GM18868 (cell line): ENCODE results near the gene ALDH6A1.

Experiments
- ATAC-seq: cut with Tn5 transposase; IDR thresholded peaks from one replicate; pipeline ENCODE4 v1.9.1; 2021; ENCODE audit warnings: mild to moderate bottlenecking, moderate library complexity; ENCODE audit not compliant: unreplicated experiment

Gene ALDH6A1

DNA sequence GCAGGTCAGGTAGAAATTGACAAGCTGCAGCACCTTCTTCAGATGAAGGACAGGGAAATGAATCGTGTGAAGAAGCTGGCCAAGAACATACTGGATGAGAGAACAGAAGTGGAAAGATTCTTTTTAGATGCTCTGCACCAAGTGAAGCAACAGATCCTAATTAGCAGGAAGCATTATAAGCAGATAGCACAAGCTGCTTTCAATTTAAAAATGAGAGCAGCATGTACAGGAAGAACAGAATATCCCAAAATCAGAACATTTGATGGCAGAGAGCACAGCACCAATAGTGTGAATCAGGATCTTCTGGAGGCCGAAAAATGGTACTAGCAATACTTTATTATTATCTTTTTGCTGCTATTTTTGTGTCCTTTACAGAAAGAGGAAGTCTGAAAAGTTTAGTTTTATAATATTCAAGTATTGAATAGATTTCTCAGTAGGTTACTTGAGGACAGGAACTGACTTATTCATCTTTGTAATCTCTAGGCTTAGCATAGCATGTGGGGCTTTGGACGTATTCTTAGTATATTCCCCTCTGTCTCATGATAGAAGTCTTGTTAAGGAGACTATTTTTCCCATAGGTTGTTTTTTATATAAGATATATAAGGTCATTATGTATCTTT lies 34.3 kb downstream of the ALDH6A1 start:
- ATAC-seq = no peak

DNA sequence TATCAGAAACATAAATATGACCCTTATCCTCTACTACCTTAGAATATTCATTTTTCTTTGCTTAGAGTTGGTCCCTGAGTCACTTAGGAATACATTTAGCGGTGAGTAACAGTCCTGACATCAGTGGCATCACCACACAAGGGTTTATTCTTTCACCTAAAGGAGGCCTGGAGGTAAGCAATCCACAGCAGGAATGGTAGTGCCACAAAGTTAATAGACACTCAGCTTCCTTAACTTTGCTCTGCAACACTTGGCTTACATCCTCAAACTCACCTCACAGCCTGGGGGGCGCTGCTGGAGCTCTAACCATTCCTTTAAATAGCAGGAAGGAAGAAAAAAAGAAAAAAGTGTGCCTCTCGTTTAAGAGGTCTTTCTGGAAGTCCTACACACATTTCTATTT lies 36.0 kb downstream of the ALDH6A1 start:
- no peak for ATAC-seq

DNA sequence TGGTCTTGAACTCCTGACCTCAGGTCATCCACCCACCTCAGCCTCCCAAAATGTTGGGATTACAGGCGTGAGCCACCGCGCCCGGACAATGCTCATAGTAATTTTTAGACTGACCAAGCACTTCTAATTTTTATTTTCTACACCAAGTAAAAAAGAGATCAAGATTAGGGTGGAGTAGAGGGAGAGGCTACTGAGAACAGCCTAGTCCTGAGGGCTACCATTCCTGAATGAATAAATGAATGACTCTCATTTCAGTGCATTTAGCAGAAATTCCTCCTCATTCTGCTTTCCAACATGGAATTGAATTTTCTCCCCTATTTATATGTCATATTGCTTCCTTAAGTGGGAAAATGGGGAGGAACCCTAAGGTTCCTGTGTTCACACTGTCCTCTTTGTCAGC lies 38.7 kb downstream of the ALDH6A1 start:
- no peak for ATAC-seq

DNA sequence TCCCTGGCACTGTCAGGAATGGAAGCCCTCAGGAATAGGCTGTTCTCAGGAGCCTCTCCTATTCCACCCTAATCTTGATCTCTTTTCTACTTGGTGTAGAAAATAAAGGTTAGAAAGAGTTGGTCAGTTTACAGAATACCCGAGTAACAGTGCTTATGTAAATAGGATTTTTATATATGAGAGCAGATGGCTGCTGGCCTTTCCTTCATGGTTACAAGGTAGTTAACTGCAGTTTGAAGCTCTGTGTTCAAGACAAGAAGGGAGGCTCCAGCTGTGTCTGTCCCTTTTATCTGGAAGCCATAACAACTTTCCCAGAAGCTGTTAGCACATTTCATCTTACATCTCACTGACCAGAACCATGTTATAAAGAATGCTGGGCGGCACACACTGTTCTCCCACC lies 42.0 kb downstream of the ALDH6A1 start:
- ATAC-seq = no peak

DNA sequence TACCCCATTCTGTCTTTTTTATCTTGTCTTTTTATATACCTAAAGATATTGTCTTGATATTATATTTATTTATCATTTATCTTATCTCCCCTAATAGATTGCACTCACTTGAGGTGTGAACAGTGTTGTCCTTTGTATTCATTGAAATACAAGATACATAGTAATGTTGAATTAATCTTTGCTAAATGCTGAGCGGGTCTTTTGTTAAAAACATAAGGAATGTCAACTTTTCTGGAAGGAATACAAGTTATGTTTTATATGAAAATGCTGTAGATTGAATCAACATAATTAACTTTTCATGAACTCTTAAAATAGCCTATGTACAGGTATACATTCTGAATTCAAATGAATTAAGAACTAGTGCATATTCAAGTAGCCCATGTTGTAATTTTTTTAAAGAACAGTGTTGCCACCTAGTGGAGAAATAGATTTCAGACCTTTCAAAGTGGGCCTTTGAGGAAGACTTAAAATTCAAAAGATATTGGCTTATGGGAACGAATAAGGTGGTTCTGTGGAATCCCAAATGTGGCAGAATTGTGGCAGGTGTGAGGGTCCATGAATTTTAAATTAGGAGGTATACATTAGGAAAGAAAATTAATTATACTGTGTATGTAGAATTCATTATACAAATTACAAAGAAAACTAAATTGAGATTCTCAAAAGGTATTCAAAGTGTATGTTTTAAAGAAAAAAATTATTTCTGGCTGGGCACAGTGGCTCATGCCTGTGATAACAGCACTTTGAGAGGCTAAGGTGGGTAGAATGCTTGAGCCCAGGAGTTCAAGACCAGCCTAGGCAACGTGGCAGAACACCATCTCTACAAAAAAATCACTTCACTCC lies 46.0 kb downstream of the ALDH6A1 start:
- no peak for ATAC-seq

DNA sequence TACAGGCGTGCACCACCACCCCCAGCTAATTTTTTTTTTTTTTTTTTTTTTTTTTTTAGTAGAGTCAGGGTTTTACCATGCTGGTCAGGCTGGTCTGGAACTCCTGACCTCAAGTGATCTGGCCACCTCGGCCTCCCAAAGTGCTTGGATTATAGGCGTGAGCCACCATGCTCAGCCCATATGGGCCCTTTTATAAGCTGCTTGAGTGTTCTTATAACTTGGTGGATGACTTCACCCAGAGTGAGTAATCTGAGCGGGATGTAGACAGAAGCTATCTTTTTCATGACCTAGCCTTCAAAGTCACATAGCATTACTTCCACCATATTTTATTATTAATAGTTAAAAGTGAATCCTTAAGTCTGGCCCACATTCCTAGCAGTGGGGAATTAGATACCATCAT lies 48.7 kb downstream of the ALDH6A1 start:
- no peak for ATAC-seq

DNA sequence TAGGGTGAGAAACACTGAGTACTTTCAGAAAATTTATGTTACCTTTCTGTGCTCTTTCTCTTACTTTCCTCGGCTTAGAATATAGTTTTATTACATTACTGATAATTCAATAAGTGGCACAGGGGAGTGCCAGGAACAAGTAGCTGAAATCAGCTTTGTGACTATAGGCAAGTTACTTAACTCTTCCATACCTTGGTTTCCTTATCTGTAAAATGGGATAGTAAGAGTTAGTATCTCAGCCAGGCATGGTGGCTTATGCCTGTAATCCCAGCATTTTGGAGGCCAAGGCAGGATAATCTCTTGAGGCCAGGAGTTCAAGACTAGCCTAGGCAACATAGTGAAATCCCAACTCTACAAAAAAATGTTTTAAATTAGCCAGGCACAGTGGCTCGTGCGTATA lies 49.7 kb downstream of the ALDH6A1 start:
- no peak for ATAC-seq

DNA sequence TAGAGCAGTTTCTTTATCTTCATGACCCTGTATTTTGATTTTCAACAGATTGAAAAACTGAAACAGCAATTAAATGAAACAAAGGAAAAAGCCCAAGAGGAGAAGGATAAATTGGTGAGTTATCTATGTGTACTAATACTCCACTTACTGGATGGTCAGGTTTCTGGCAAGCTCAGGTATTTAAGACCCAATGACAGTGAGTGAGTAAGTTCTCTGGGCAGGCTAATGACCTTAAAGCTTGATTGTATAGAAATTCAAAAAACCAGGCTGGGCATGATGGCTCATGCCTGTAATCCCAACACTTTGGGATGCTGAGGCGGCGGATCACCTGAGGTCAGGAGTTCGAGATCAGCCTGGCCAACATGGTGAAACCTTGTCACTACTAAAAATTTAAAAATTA lies 55.1 kb downstream of the ALDH6A1 start:
- ATAC-seq = no peak

DNA sequence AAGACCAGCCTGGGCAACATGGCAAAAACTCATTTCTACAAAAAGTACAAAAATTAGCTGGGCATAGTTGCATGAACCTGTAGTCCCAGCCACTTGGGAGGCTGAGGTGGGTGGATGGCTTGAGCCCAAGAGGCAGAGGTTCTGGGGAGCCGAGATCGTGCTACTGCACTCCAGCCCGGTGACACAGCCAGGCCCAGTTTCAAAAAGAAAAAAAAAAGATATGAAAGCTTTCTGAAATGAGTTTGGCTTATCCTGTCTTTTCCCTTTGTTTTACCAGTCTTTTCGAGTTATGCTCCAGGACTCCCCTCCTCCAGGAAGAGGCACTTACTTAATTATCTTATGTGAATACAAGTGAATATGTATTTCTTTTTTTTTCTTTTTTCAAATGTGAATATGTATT lies 61.9 kb downstream of the ALDH6A1 start:
- no peak for ATAC-seq

DNA sequence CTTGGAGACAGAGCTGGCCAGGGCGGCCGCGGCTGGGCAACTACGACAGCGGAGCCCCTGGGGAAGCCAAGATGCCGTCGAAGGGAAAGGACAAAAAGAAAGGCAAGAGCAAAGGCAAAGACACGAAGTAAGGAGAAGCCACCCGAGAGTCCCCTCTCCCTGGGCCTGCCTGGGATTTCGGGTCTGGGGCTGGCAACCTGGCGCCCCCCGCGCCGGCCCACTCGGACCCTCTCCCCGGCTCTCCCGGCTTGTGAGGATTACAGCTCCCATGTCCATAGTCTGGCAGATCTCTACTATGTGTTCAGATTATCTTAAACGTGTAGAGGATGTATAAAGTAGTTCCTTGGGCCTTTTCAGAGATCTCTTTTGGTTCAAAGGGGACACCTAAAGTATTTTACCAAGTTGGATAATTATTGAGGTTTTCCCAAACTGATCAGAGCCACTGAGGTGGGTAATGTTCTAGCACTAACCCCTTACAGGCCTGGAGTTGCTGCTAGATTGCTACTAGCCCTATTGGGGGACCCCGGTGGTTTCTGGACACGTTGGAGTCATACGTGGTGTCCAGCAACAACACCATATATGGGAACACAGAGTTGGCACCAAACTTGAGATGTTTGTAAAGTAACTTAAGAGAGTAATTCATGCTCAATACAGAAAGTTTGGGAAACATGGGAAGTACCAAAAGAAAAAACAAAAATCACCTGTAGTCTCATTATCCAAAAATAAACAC lies 64.7 kb downstream of the ALDH6A1 start:
- no peak for ATAC-seq

DNA sequence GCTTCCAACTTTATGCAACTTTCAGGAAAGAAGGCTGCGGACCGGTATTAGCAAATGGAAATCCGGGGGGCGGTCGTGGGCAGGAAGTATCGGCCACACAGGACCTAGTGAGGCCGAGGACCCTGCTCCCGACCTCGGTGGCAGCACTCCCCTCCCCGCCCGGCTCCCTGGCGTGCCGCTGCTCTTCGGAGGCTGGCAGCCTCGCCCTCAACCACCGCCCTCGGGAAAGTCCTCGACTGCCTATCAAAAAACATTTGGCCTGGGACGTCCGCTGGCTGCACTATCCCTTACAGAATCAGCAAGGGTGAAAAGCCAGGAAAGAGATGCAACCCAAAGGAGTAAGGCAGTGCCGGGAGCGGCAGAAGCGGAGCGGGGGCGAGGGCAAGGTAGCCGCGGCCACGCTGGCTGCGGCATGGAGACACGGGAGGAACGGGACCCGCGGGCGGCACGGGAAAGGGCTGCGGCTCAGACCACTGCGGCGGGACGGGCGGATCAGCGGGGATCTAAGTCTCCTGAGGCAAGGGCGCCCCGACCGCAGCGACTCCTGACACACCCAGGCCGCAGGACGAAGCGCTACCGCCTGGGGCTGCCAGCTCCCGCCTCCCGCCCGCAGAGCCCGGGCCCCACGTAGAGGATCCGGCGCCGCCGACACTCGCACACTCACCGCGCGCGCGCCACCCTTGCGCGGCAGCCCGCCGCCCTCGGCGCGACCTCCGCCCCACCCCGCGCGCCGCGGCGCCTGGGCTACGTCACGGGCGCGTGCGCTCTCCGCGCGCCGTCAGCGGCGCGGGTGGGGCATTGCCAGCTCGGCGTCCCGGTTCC lies 65.5 kb downstream of the ALDH6A1 start, which contains the start of the genes BBOF1 and ENTPD5:
TSS of gene BBOF1 (plus strand) at position 764 of the 822 bp plus-strand sequence. CDS start 130 bp downstream, outside the sequence.
TSS of gene ENTPD5 (minus strand) at position 703 of the 822 bp plus-strand sequence. CDS start 31,186 bp downstream, outside the sequence.
- peak; percentile 91 for ATAC-seq

DNA sequence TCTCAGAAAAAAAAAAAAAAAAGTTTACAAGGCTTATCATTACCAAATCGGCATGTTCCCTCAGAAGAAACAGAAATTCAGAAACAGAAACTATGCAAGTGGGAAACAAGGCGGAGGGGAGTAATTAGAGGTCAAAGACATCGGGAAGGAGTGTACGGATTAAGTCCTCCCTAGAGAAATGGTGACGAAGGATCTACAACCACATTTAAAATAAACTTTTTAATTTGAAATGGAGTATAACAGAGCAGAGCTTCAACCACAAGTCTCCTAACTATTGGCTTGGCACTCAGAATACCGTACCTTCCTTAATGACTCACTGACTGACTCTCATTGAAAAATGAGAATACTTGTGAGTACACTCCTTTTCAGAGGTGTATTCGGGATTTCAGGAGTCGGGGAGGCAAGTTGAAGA lies 66.1 kb downstream of the ALDH6A1 start:
- ATAC-seq = no peak

DNA sequence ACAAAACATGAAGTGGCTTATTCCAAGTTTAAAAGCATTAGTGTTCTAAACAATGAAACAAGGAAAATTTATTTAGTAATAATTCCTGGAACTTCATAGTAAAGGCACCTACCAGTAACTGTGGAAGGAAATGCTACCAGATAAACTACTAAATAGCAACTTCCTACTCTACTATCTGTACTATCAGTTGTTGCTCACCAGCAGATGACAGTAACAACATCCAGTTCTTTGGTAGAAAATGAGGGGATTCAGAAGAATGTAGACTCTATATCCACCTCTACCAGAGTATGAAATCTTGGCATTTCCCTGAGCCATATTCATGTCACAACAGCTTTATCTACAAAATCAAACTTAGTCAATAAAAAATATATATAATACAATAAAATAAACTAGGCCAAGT lies 68.3 kb downstream of the ALDH6A1 start:
- no peak for ATAC-seq

DNA sequence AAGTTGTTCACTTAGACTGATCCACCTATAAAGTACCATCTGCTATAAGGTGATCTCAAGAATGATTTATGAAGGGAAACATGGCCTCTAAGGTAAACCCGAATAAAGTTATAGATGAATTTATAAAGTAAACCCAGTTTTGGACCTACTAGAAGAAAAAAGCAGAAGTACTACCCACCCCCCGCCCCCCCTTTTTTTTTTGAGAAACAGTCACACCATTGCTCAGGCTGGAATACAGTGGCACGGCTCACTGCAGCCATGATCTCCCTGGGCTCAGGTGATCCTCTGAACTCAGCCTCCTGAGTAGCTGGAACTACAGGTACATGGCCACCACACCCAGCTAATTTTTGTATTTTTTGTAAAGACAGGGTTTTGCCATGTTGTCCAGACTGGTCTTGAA lies 69.1 kb downstream of the ALDH6A1 start:
- ATAC-seq = no peak

DNA sequence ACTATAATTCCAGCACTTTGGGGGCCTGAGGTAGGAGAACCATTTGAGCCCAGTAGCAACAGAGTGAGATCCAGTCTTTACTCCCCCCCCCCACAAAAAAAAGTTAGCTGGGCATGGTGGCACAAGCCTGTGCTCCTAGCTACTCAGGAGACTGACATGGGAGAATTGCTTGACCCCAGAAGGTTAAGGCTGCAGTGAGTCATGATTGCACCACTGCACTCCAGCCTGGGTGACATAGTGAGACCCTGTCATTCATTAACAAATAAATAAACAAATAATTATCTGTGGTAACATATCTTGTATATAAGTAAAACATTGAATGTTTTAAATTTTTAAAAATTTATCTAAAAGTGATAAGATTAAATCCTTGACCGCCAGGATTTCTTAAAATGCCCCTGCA lies 70.0 kb downstream of the ALDH6A1 start:
- no peak for ATAC-seq

DNA sequence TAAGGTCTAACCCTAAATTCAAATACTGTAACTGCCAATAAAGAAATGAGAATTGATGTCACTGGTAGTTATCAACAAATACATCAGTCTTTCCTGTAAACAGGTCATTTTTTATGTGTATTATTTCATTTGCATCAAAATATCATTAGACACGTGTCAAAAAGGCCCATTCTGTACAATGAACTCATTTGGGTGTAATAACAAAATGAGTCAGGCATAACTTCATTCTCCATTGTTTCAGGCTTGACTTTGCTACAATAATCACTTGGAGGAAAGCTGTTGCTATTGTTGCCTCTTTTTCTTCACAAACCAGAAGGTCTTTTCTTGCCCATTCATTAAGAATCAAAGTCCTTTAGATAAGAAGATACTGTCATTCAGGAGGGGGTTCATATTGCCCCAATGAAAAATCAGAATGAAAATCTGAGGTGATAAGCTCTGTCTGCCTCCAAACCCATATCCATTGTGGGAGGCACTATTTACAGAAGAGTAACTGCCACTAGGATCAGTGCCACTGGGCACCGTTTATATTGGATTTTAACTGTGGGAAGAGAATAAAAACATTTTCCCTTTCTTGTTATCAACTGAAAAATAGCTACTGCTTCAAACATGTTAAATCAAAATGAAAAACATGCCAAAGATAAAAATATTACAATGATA lies 75.3 kb downstream of the ALDH6A1 start:
- no peak for ATAC-seq
